Left lobe of liver (tissue), 2 donors: Measurements from ENCODE around the gene ALG9. TPM values are rescaled to one million over a fixed set of nuclear protein-coding genes. Genes with fewer than 3 reads are reported as not detected.
"Not testable (repeated sequence)": the region's sequence is repeated elsewhere in the genome, so short reads cannot be mapped to it uniquely, and the experiment has no call there.

Experiments
- ATAC-seq: fragments of 200-7000 bp; cut with Tn5 transposase; one replicate; pipeline ENCODE4 v1.9.1; 2020; ENCODE audit warnings: mild to moderate bottlenecking, moderate library complexity
- DNase-seq: peaks from one replicate; pipeline ENCODE4 v3.0.0-alpha.2; 2020; ENCODE audit warnings: low spot score
- total RNA-seq: library from RNA; stranded (reverse); gene quantifications from one replicate; pipeline ENCODE4 v1.2.1, GENCODE V29; 2021
- donor health status: DM: no; HTN: no; CAD: no; lungs with moderate emphysema.
- donor health status: DM: no; HTN: yes; CAD: no.

ALG9 gene
- total RNA-seq, 1 donor from 2014 or later = 15.0 TPM

DNA sequence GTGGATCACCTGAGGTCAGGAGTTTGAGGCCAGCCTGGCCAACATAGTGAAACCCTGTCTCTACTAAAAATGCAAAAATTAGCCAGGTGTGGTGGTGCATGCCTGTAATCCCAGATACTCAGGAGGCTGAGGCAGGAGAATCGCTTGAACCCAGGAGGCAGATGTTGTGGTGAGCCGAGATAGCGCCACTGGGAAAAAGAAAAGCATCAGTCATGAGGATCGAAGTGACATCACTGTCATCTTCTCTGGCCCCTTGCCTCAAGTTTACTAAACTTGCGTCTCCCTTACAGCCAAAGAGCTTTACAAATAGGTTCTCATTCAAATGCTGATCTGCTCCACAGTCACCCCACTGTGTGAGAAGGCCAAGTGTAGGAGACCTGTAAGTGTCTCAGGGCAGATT is 100.2 kb downstream of the ALG9 start:
- not testable (repeated sequence) for DNase-seq, ATAC-seq

DNA sequence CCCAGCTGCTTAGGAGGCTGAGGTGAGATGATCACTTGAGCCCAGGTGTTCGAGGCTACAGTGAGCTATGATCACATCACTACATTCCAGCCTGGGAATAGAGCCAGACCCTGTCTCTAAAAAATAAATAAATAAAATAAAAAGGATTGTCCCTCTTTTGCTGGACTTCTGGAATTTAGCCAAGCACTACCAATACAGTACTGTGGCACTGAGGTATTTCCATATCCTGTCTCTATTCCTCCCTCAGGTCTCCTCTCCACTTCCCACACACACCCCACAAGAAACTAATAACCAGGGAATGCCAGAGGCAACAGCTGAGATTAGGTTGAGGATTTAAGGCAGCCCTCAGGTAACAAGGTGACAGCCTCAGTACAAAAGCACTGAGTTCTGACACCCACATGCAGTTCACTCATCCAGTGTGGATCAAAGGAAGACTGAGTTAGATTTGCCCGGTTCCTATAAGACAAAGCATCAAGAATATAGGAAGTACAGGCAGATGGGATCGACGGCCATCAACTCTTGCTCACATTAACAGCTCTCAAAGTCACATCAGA is 100.7 kb downstream of the ALG9 start:
- ATAC-seq (no peak), DNase-seq (no peak)

DNA sequence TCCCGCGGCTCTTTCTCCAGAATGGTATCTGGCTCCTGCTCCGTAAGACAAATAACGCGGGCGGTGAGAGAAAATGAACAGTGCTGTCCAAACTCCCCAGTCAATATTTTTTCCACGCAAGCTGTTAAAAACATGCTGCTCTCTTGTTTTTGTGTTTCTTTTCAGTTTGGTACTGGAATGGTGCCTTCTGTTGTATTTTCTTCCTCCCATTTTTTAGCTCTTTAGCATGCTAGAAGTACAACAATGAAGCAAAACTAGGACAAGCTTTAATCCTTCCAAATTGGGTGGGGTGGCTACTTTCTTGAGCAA is 104.6 kb downstream of the ALG9 start:
- no peak for DNase-seq
- peak; percentile 60 for ATAC-seq

DNA sequence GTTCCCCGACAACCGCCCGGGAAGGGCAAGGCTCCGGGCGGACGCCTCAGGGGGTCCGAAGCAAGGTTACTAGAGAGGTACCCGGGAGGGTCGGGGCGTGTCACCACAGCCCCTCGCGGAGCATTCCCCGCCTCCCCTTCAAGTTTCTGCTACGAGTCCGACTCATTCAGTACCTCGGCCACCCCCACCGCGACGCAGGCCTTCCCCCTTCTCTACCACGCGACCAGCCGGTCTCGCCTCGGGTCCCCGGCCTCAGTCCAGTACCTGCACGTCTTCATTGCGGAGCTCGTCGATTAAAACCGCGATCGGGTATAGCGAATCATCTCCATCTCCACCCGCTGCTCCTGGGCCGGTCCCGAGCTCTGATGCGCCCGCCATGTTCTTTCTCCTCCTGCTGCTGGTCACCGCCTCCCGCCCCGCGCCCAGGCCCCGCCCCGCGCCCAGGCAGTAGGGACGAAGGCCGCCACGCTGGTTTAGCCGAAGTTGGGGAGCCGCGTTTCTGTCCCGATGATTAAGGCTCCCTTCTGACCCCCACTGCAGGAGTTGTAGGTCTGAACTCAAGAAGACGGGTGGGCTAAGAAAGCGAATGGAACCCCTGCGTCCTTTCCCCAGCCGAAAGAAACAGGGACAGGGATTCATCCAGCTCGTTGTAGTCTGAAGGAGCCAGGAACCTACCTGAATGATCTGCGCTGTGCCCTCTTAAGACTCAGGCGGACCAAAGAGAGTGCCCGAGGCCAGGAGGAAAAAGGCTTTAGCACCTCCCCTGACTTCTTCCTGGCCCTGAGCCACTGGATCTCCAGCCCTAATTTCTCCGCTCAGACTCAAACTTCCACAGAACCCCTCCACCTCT is 105.2 kb downstream of the ALG9 start, which contains the start of gene PPP2R1B:
PPP2R1B (minus strand) TSS at position 406 of the 850 bp plus-strand sequence; CDS start at position 378, 28 bp downstream.
- ATAC-seq = peak; percentile 94

DNA sequence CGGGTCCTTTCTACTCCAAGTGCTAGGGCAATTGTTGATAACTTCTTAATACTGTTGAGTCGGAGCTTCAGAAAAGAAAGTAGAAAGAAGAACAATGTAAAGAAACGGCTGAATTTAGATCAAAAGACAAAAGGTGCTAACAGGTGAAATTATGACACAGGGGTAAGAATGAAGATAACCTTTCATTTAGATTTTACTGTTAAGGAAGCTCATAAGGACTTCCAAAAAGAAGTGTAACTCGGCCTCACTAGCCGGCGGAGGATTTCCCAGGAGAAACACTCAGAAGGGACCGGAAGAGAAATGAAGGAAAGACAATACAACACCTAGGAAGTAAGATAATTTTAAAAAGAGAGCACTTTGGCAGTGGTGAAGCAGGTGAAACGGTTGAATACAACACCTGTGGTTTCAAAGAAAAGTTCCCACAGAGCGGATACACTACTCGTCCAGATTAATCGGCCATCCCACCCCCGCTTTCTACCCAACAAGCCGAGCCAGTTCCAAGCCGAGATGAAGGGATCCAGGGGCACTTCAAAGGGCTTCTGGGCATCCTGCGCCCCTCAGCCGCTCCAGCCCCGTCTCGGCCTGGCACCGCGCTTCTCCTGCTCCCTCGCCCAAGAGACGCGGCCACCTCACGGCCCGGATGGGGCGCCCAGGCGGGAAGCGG is 105.9 kb downstream of the ALG9 start:
- ATAC-seq (peak; percentile 36), DNase-seq (no peak)

More for the DNA sequence above, 105.2 kb downstream of the ALG9 start, which contains the start of gene PPP2R1B:
- peak; percentile 86 for DNase-seq

DNA sequence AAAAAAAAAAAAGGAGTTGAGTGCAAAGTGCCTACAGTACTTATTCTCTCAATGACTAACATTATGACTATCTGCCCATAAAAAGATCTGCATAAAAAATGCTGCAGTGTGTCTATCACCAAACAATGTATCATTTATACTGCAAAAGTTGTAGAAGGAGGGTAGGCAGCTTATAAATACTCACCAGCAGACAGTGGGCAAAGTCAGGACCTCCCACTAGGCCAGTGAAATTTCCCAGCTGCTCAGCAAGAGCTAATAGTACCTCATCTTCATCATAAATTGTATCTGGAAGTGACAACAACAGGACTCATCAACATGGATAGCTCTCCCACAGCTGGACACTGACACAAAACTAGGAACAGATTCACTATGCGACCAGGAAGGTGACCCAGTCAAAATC is 106.8 kb downstream of the ALG9 start:
- ATAC-seq (no peak), DNase-seq (no peak)

DNA sequence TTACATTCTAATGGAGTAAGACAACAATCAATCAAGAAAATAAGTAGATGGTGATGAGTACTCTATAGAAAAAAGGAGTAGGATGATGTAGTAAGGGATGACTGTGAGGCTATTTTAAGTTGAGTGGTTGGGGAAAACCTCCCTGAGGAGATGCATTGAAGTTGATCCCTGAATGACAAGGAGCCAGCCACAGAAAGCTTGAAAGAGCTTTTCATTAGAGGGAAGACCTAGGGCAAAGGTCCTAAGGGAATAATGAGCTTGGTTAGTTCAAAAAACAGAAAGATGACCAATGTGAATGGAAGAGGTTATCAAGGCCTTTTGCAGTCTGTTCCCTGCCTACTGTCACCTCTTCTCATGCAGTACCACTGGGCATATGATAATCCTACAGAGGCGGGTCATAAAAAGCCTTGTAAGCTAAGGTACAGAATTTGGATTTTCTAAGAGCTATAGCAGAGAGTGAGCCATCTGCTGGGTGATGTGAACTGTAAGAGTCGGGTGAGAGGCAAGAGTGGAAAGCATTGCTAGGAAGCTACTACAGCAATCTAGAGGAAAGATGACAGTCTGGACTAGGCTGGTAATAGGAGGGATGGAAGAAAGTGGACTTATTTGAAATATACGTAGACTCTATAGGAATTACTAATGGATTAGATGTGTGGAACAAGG is 108.3 kb downstream of the ALG9 start:
- DNase-seq = no peak
- ATAC-seq = no peak

DNA sequence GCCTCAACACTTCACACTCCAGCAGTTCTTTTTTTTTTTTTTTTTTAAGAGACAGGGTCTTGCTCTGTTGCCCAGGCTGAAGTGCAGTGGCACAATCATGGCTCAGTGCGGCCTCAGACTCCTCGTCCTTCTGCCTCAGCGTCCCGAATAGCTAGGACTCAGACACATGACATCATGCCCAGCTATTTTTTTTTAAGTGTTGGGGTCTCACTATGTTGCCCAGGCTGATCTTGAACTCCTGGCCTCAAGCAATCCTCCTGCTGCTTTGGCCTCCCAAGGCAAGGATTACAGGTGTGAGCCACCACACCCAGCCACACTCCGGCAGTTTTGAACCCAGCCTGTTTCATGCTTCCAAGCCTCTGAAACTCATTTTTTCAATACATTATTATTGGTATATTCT is 108.9 kb downstream of the ALG9 start:
- ATAC-seq = no peak
- no peak for DNase-seq

DNA sequence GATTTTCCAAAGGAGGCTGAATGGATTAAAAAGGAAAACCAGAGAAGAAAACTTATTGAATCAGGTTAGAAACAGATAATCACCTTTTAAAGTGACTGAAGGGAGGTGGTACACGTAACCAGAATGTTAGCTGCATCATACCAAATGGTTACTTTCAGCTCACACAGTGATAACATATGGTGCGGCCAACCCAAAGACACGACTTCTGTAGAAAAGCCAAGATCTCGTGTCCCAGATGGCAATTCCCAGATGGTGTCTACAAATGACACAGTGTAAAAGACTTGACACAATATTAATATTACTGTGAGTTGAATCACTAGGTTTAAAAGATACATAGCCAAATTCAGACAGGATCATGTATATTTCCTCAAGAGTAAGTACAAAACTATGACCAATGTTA is 110.3 kb downstream of the ALG9 start:
- DNase-seq (no peak), ATAC-seq (no peak)

DNA sequence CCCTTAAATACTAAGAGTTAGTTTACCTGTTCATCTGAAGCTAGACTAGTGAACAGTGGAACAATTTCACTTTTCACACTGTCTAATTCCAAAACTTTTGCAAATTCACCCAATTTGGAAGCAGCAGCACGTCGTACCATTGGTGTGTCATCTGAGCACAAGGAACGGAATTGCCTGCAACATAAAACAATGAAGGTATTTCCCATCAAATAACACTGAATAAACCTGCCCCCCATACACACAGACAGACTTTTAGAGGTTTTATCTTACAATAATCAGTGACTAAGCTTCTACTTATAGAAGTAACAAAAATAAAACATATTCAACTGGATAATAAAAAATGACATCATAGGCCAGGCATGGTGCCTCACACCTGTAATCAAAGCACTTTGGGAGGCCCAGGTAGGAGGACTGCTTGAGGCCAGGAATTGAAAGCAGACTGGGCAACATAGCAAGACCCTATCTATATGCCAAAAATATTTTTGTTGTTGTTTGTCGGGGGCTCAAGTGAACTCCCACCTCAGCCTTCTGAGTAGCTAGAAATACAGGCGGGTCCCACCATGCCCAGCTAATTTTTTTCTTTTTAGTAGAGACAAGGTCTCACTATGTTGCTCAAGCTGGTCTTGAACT is 111.5 kb downstream of the ALG9 start:
- ATAC-seq (peak; percentile 14), DNase-seq (no peak)

DNA sequence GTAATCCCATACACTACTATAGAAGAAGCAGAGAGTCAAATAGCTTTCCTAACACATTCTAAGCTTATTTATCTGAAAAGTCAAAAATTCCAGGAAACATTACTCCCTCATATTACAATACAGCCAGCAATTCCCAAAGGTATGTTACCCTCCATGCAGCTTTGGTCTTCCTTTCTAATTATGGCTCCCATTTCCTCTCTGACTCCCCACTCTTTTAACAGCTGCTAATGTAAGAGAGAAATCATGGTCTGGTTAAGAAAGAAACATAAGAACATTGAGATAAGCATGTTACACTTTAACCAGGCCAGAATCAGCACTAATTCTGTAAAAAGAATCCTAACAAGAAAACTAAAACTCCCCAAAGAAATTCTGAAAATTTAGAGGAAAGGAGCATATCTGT is 112.0 kb downstream of the ALG9 start:
- DNase-seq (no peak), ATAC-seq (peak; percentile 59)

DNA sequence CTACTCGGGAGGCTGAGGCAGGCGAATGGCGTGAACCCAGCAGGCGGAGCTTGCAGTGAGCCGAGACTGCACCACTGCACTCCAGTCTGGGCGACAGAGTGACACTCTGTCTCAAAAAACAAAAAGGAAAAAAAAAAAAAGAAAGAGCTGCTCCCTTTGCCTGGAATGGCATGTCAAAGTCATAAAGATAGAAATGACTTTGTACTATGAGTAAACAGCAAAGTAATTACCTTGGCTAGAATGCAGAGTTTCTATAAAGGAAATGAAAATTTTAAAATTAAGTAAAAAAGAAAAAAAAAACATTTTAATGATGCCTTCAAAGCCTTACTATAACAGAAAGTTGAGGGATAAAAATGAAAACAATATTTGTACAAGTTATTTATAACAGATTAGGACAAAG is 115.3 kb downstream of the ALG9 start:
- ATAC-seq = no peak

DNA sequence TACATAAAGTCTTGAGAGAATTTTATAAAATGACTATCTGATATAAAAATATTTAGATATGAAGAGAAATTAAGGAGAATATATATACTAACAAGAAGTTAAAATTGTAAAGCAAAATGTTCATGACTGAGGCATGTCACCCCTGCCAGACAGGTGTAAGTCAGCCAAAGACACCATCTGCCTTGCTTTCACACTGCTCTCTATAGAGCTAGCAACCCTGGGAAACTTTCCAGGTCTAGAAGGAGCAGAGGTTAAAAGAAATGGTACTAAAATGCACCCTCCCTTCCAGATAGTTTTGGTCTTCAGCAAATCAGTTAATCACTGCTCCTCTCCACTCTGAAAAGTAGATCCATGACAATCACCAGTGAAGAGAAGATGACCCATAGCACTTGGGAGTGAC is 121.7 kb downstream of the ALG9 start:
- DNase-seq (no peak), ATAC-seq (peak; percentile 50)

More for the DNA sequence above, 115.3 kb downstream of the ALG9 start:
- DNase-seq = no peak

DNA sequence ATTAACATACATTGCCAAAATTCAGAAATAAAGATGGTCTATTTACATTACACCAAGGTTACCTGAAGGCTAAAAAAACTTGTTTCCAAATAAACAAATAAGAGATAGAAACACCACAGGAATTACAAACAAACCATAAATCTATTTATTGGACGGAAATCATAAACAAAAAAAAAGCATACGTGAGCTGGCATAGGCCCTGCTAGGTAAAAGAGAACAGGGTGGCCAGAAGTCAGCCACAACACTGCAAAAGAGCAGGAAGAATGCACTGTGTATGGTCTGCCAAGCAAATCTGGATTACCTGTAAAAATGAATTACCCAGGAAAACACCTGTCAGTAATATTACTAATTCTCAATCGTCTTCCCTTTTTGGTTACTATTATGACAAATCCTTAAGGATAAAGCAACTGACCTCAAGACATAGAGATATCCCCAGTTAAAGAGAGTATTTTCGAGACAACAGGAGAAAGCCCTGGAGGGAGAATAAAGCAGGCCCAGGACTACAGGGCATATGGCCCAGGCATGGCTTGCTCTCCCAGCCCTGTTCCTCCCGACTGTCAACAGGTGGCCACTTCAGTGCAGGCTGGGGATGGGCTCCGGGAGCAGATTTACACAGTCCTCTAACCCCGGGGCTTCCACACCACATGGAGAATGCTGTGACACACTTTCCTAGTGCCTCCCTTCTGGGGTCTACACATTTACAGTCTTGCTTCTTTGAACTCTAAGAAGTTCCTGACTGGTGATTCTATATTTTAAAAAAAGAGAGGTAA is 123.2 kb downstream of the ALG9 start:
- peak; percentile 48 for ATAC-seq
- no peak for DNase-seq

DNA sequence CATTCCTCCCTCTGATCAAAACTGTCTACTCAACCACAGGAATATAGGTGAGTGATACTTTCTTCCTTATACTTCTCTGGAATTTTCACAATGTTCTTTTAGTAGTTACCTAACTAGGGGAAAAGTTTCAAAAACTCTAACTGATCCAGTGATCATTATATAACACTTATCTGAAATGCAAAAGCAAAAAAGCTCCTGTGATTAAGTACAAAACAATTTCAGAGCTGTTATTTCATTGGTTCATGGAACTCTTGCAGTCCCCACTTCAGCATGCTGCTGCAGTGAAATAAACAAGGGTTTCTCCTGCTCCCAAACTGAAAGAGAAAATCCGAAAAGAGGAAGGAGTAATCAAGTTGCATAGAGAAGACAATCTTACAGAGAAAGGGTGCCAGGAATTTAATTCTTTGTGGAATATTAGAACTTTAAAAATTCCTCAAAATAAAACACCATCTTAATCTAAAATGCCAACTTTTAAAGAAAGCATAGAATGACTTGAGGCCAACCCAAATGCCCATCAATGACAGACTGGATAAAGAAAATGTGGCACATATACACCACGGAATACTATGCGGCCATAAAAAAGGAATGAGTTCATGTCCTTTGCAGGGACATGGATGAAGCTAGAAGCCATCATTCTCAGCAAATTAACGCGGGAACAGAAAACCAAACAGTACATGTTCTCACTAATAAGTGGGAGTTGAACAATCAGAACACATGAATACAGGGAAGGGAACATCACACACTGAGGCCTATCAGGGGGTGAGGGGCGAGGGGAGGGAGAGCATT is 125.5 kb downstream of the ALG9 start:
- ATAC-seq (no peak), DNase-seq (no peak)

DNA sequence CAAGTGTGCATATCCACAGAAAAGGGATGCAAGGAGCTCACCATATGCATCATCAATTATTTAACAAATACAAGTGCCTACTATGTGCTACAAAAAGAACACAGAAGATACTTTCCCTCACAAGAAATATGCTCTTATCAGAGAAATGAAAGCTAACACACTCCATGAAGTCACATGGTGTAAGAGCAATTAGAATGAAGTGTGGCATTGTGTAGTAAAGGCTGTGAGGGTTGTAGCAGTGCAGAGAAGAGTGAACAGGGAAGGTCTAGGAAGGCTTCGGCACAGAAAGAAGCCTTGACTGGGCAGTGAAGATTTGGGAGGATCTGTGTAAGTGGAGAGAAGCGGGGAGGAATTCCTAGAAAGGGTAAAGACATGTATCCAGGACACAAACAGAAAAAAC is 127.7 kb downstream of the ALG9 start:
- DNase-seq = no peak
- no peak for ATAC-seq

DNA sequence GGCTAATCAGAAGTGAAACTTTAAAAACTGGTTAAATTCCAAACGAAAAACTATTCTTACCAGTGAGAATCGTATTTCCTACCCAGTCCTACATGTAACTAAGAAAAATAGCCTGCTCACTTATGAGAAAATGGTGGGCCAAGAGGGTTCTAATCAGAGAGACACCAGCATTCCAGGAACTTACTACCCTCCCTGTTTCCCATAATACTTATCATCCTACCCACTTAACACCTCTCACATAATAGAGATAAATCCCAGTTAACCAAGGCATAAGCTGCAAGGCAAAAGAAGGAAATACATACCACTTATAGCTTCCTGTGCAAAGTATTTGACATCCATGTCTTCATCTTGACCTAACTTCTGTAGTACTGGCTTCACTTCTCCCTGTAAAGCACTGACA is 129.6 kb downstream of the ALG9 start:
- no peak for DNase-seq
- ATAC-seq = no peak

DNA sequence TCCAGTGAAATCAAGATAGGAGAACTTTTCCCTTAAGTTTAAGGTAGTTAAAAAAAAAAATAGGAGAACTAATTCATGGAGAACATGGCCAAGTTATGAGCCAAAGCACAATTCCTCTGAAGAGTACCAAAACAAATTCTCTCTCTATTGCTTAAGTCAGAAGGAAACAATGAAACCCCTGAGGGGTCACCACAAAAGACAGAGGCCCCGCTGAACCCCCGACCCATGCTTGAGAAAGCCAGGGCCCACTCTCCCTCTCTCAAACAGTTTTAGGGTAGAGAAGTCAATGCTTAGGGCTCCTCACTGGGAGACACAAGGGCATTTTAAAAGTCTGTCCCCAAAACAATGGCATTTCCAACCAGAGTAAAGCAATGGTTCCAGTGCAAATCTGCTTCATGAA is 132.1 kb downstream of the ALG9 start:
- DNase-seq (no peak), ATAC-seq (no peak)

DNA sequence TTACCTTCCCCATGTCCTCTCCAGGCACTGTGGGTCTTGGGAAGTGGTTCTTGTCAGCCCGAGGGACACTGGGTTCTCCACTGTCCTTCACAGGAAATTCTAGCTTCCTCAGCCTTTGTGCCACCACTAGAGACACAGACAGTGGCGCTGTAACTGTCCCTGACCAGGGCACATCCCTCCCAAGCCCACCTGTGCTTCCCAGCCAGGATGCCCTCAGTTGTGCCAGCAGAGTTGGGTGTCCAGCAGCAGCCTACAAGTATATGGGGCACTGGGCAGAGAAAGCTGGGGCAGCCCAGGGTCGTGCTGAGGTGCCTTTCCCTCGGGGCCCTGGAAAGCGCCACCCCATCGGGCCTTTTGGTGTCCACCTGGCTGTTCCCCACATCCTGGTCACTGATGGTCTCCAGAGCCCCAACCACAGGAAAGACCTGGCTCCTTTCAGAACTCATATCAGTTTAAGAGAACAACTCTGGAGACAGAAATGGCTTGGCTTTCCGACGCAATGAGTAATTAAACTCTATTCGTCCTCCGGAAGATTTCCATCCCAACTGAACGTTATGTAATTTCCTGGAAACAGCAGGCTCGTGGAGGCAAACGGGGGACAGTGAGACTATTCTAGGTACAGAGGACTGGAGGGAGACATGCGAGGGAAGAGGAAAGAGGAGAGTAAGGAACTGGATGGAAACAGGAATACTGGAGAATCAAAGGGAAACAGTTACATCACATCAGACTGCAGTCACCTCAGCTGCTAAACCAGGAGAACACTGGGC is 133.8 kb downstream of the ALG9 start:
- ATAC-seq = no peak

More for the DNA sequence above, 133.8 kb downstream of the ALG9 start:
- no peak for DNase-seq
